ENCODE results near the gene WNK4. TPM values are rescaled to one million over a fixed set of nuclear protein-coding genes. Genes with fewer than 3 reads are reported as not detected.

Gene WNK4
- total RNA-seq, 2 experiments from 2014 or later = 0.43 to 0.78 TPM

GRCh38 chr17:42818379-42818778 lies 38.0 kb downstream of the WNK4 start:
- ATAC-seq (ENCODE audit: low read depth) = no peak
- H3K4me3 Mint-ChIP-seq = no peak overlapping the region

GRCh38 chr17:42819939-42820535 lies 39.6 kb downstream of the WNK4 start:
- peaks cover 28% of the 10 kb centered on the region for H3K36me3 Mint-ChIP-seq
- ATAC-seq (ENCODE audit: low read depth) (peak; percentile 23), DNase-seq (peak; percentile 68)
- POLR2A ChIA-PET = interaction anchor here (1.0 to 1.4 kb wide), 2 partner anchors 13 to 46 kb away, joined by 3 read pairs; partner anchors contain the start of gene PSME3
- H3K9me3 Mint-ChIP-seq = no peaks in the 10 kb centered on the region
- no peak overlapping the region for H3K27ac Mint-ChIP-seq
- H3K27me3 Mint-ChIP-seq = no peaks in the 10 kb centered on the region
- H3K4me3 Mint-ChIP-seq = no peak overlapping the region
- H3K4me1 Mint-ChIP-seq = peaks cover 17% of the 10 kb centered on the region

More at GRCh38 chr17:42818379-42818778, 38.0 kb downstream of the WNK4 start:
- H3K27ac Mint-ChIP-seq = no peak overlapping the region
- H3K36me3 Mint-ChIP-seq = peaks cover 34% of the 10 kb centered on the region
- H3K4me1 Mint-ChIP-seq = peaks cover 13% of the 10 kb centered on the region
- no peak for DNase-seq
- POLR2A ChIA-PET = no interaction called here
- no peaks in the 10 kb centered on the region for H3K27me3 Mint-ChIP-seq
- H3K9me3 Mint-ChIP-seq = no peaks in the 10 kb centered on the region

GRCh38 chr17:42821176-42821575 lies 40.8 kb downstream of the WNK4 start:
- Mint-ChIP-seq H3K27ac (no peak overlapping the region), H3K4me3 (no peak overlapping the region), H3K27me3 (no peaks in the 10 kb centered on the region), H3K36me3 (peaks cover 22% of the 10 kb centered on the region), H3K9me3 (no peaks in the 10 kb centered on the region), H3K4me1 (peaks cover 17% of the 10 kb centered on the region)
- ATAC-seq (ENCODE audit: low read depth) (no peak), DNase-seq (no peak)
- POLR2A ChIA-PET = no interaction called here

GRCh38 chr17:42827472-42827871 lies 47.1 kb downstream of the WNK4 start:
- DNase-seq (no peak), ATAC-seq (ENCODE audit: low read depth) (no peak)
- POLR2A ChIA-PET = no interaction called here
- Mint-ChIP-seq H3K27ac (no peak overlapping the region), H3K4me1 (peaks cover 18% of the 10 kb centered on the region), H3K27me3 (peaks cover 4% of the 10 kb centered on the region), H3K9me3 (no peaks in the 10 kb centered on the region), H3K36me3 (no peaks in the 10 kb centered on the region), H3K4me3 (no peak overlapping the region)

- POLR2A ChIA-PET = no interaction called here
- ATAC-seq (ENCODE audit: low read depth) = no peak
- Mint-ChIP-seq H3K4me1 (peaks cover 16% of the 10 kb centered on the region), H3K27ac (no peak overlapping the region), H3K9me3 (no peaks in the 10 kb centered on the region), H3K4me3 (no peak overlapping the region), H3K36me3 (peaks cover 14% of the 10 kb centered on the region), H3K27me3 (peaks cover 4% of the 10 kb centered on the region)
- DNase-seq = no peak
Measured at GRCh38 chr17:42830971-42831370, 50.6 kb downstream of the WNK4 start.

- POLR2A ChIA-PET = interaction anchor here (0.9 to 2.8 kb wide), 3 partner anchors 8 to 166 kb away, joined by 4 to 44 read pairs (median 6); partner anchors contain the start of genes BECN1 and RPL27
- Mint-ChIP-seq H3K4me3 (peak overlapping the region; percentile 92), H3K27me3 (peaks cover 2% of the 10 kb centered on the region)
Measured at GRCh38 chr17:42832213-42832933, 52.0 kb downstream of the WNK4 start.

GRCh38 chr17:42832934-42833766 lies 52.7 kb downstream of the WNK4 start, which contains the start of gene PSME3:
PSME3 (plus strand) TSS chr17:42833397; CDS start chr17:42833632, 235 bp downstream.
- Mint-ChIP-seq H3K27ac (peak within 1 kb of the TSS; percentile 97), H3K27me3 (no peaks in the 10 kb centered on the region), H3K4me3 (peak within 1 kb of the TSS; percentile 92), H3K36me3 (peaks cover 24% of the 10 kb centered on the region), H3K4me1 (peaks cover 19% of the 10 kb centered on the region), H3K9me3 (no peaks in the 10 kb centered on the region)
- DNase-seq = peak; percentile 92
- peak; percentile 92 for ATAC-seq (ENCODE audit: low read depth)
- POLR2A ChIA-PET = interaction anchor here (0.6 to 2.8 kb wide), 8 partner anchors 9 to 165 kb away, joined by 3 to 44 read pairs (median 4); partner anchors contain the start of genes AARSD1, BECN1, CNTD1 and COA3

More at GRCh38 chr17:42832213-42832933, 52.0 kb downstream of the WNK4 start:
- peak overlapping the region; percentile 97 for H3K27ac Mint-ChIP-seq
- peaks cover 16% of the 10 kb centered on the region for H3K4me1 Mint-ChIP-seq
- ATAC-seq (ENCODE audit: low read depth) (peak; percentile 6), DNase-seq (no peak)
- H3K9me3 Mint-ChIP-seq = no peaks in the 10 kb centered on the region
- H3K36me3 Mint-ChIP-seq = peaks cover 19% of the 10 kb centered on the region

GRCh38 chr17:42833767-42834422 lies 53.5 kb downstream of the WNK4 start:
- H3K9me3 Mint-ChIP-seq = no peaks in the 10 kb centered on the region
- H3K36me3 Mint-ChIP-seq = peaks cover 28% of the 10 kb centered on the region
- peak overlapping the region; percentile 92 for H3K4me3 Mint-ChIP-seq
- H3K27me3 Mint-ChIP-seq = no peaks in the 10 kb centered on the region
- no peak for ATAC-seq (ENCODE audit: low read depth)
- H3K4me1 Mint-ChIP-seq = peaks cover 19% of the 10 kb centered on the region
- peak overlapping the region; percentile 97 for H3K27ac Mint-ChIP-seq
- no peak for DNase-seq
- POLR2A ChIA-PET = interaction anchor here (0.6 to 2.8 kb wide), 7 partner anchors 10 to 164 kb away, joined by 3 to 44 read pairs (median 4); partner anchors contain the start of genes AARSD1, BECN1, CNTD1 and COA3

GRCh38 chr17:42835732-42836131 lies 55.3 kb downstream of the WNK4 start:
- ATAC-seq (ENCODE audit: low read depth) (no peak), DNase-seq (no peak)
- POLR2A ChIA-PET = no interaction called here
- peaks cover 30% of the 10 kb centered on the region for H3K36me3 Mint-ChIP-seq
- no peaks in the 10 kb centered on the region for H3K27me3 Mint-ChIP-seq
- H3K27ac Mint-ChIP-seq = no peak overlapping the region
- H3K9me3 Mint-ChIP-seq = no peaks in the 10 kb centered on the region
- no peak overlapping the region for H3K4me3 Mint-ChIP-seq
- H3K4me1 Mint-ChIP-seq = peaks cover 19% of the 10 kb centered on the region

- Mint-ChIP-seq H3K4me1 (peaks cover 12% of the 10 kb centered on the region), H3K27ac (no peak overlapping the region), H3K27me3 (no peaks in the 10 kb centered on the region), H3K36me3 (peaks cover 11% of the 10 kb centered on the region), H3K4me3 (no peak overlapping the region), H3K9me3 (no peaks in the 10 kb centered on the region)
- ATAC-seq (ENCODE audit: low read depth) = no peak
- POLR2A ChIA-PET = interaction anchor here (0.5 to 1.0 kb wide), 2 partner anchors 18 to 139 kb away, joined by 3 read pairs; partner anchors contain the start of gene BECN1
- no peak for DNase-seq
Measured at GRCh38 chr17:42841975-42842685, 61.7 kb downstream of the WNK4 start.

GRCh38 chr17:42843358-42843934 lies 63.0 kb downstream of the WNK4 start:
- peaks cover 6% of the 10 kb centered on the region for H3K36me3 Mint-ChIP-seq

GRCh38 chr17:42844271-42844670 lies 63.9 kb downstream of the WNK4 start, which contains the start of gene AOC2:
AOC2 (plus strand) TSS chr17:42844580; CDS start chr17:42844627, 47 bp downstream.
- Mint-ChIP-seq H3K27me3 (no peaks in the 10 kb centered on the region), H3K9me3 (no peaks in the 10 kb centered on the region), H3K36me3 (no peaks in the 10 kb centered on the region), H3K4me3 (no peak within 1 kb of the TSS), H3K4me1 (peaks cover 9% of the 10 kb centered on the region), H3K27ac (no peak within 1 kb of the TSS)
- POLR2A ChIA-PET = interaction anchor here (1.4 kb wide), 1 partner anchor 154 kb away, joined by 3 read pairs; the partner anchor contains the start of gene RPL27
- ATAC-seq (ENCODE audit: low read depth) (no peak), DNase-seq (no peak)

More at GRCh38 chr17:42843358-42843934, 63.0 kb downstream of the WNK4 start:
- POLR2A ChIA-PET = interaction anchor here (0.5 to 1.4 kb wide), 3 partner anchors 19 to 155 kb away, joined by 3 to 6 read pairs (median 3); partner anchors contain the start of genes BECN1 and RPL27
- no peak overlapping the region for H3K4me3 Mint-ChIP-seq
- H3K27ac Mint-ChIP-seq = no peak overlapping the region
- H3K9me3 Mint-ChIP-seq = no peaks in the 10 kb centered on the region
- no peaks in the 10 kb centered on the region for H3K27me3 Mint-ChIP-seq
- DNase-seq (no peak), ATAC-seq (ENCODE audit: low read depth) (no peak)
- H3K4me1 Mint-ChIP-seq = peaks cover 9% of the 10 kb centered on the region
